ENCODE measurements around the gene LRRN2.

Gene LRRN2

GRCh38 chr1:204709960-204710912, 24.7 kb upstream of the LRRN2 start (continued):
- TF ChIP-seq CREB5 (CRISPR knock-in tag; IDR thresholded peaks at IDR 0.05; ENCODE audit: low read depth): no peak
- no peak for TF ChIP-seq GLIS3 (CRISPR knock-in tag; IDR thresholded peaks at IDR 0.05)
- TF ChIP-seq ZFP30 (CRISPR knock-in tag; IDR thresholded peaks at IDR 0.05): no peak

- ATAC-seq: no peak
- TF ChIP-seq ZNF8 (CRISPR knock-in tag; IDR thresholded peaks at IDR 0.05): no peak
- no peak for TF ChIP-seq TCF4 (CRISPR knock-in tag; IDR thresholded peaks at IDR 0.05; ENCODE audit: borderline replicate concordance)
- TF ChIP-seq ZNF70 (CRISPR knock-in tag; IDR thresholded peaks at IDR 0.05): no peak
- TF ChIP-seq PATZ1 (CRISPR knock-in tag; IDR thresholded peaks at IDR 0.05; ENCODE audit: borderline replicate concordance): no peak
- no peak for TF ChIP-seq ZNF565 (CRISPR knock-in tag; conservative IDR thresholded peaks at IDR 0.05; ENCODE audit: low read depth)
- no peak for TF ChIP-seq ZFP30 (CRISPR knock-in tag; IDR thresholded peaks at IDR 0.05)
- no peak for TF ChIP-seq ZC3H10 (CRISPR knock-in tag; IDR thresholded peaks at IDR 0.05)
- no peak for TF ChIP-seq POU6F1 (CRISPR knock-in tag; IDR thresholded peaks at IDR 0.05; ENCODE audit: borderline replicate concordance, low read depth)
- no peak for TF ChIP-seq ISL1 (CRISPR knock-in tag; IDR thresholded peaks at IDR 0.05)
- TF ChIP-seq CREB5 (CRISPR knock-in tag; IDR thresholded peaks at IDR 0.05; ENCODE audit: low read depth): no peak
- TF ChIP-seq GLIS3 (CRISPR knock-in tag; IDR thresholded peaks at IDR 0.05): no peak
Measured at GRCh38 chr1:204709021-204709420, 23.5 kb upstream of the LRRN2 start.

- TF ChIP-seq RARB (CRISPR knock-in tag; IDR thresholded peaks at IDR 0.05): no peak
- TF ChIP-seq ZNF565 (CRISPR knock-in tag; conservative IDR thresholded peaks at IDR 0.05; ENCODE audit: low read depth): no peak
- TF ChIP-seq ZNF8 (CRISPR knock-in tag; IDR thresholded peaks at IDR 0.05): no peak
- TF ChIP-seq BACH2 (CRISPR knock-in tag; IDR thresholded peaks at IDR 0.05; ENCODE audit: borderline replicate concordance): no peak
- no peak for TF ChIP-seq CSRNP3 (CRISPR knock-in tag; IDR thresholded peaks at IDR 0.05)
- no peak for TF ChIP-seq TSHZ2 (CRISPR knock-in tag; IDR thresholded peaks at IDR 0.05)
- TF ChIP-seq POU6F1 (CRISPR knock-in tag; IDR thresholded peaks at IDR 0.05; ENCODE audit: borderline replicate concordance, low read depth): no peak
- no peak for TF ChIP-seq OSR1 (CRISPR knock-in tag; IDR thresholded peaks at IDR 0.05)
- no peak for TF ChIP-seq ZC3H10 (CRISPR knock-in tag; IDR thresholded peaks at IDR 0.05)
- no peak for TF ChIP-seq ZFP3 (CRISPR knock-in tag; IDR thresholded peaks at IDR 0.05)
- no peak for TF ChIP-seq ESRRG (CRISPR knock-in tag; IDR thresholded peaks at IDR 0.05)
- no peak for TF ChIP-seq TCF4 (CRISPR knock-in tag; IDR thresholded peaks at IDR 0.05; ENCODE audit: borderline replicate concordance)
- no peak for TF ChIP-seq GLIS3 (CRISPR knock-in tag; IDR thresholded peaks at IDR 0.05)
- TF ChIP-seq SNAI2 (CRISPR knock-in tag; IDR thresholded peaks at IDR 0.05): no peak
- TF ChIP-seq PPARA (CRISPR knock-in tag; IDR thresholded peaks at IDR 0.05; ENCODE audit: borderline replicate concordance): no peak
- ATAC-seq: no peak
Measured at GRCh38 chr1:204706838-204707509, 21.4 kb upstream of the LRRN2 start.

Measured in SK-N-SH treated with all-trans-retinoic acid at 6 μM for 48 hours (cell line).